ENCODE data around the gene ANKMY1.
"Not testable (repeated sequence)": the region's sequence is repeated elsewhere in the genome, so short reads cannot be mapped to it uniquely, and the experiment has no call there.

- TF ChIP-seq CTCF (IDR thresholded peaks at IDR 0.05); POLR2A (IDR thresholded peaks at IDR 0.05; ENCODE audit: low read depth): not testable (repeated sequence)
These were observed 5.4 kb upstream of the ANKMY1 start for GRCh38 chr2:240563231-240563630.
